Right hindlimb (tissue), 1 donor: ENCODE measurements around the gene PRKN.

Experiments used
- DNase-seq: peaks from one replicate; pipeline ENCODE4 v3.0.0-alpha.2; 2018

The PRKN gene

DNA sequence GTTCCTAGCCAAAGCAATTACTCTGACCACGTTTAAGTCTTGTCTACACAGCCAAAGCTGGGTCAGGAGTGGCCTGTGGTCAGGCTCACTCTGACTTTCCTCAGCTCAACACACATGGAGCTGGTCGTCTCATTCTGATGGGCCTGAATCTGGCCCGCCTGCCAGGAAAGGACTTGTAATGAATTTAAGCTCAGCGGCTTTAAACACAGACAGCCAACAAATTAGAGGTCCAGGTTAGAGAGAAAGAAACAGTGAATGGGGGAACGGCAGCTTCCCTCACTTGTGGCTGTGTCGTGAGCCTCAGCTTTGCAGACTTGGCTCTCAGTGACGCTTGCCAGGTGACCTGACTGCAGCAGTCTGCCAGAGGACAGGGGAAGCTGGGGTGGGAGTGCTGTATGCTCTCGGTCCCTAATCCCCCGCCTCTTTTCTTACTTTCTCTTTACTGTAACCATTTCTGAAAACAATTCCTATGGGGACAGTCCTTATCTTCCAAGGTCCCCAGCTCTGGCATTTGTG lies 1331.8 kb downstream of the PRKN start:
- no peak for DNase-seq

DNA sequence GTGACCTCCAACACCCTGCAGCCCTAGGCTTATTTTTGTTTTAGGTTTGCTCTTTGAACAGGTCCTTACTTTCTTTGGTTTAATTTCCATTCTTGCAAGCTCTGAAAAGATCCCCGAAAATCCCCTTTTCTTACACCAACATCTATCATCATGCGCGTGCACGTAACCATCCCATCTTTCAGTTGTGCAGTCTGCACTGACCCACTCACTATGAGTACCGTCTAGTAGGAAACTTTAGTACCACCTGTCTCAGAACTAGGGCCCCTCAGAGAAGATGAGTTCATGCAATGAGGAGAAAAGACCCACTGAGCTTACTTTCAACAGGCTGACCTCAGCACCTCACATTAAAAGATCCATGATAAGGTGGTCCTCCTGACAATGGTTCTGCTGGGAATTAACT lies 1333.1 kb downstream of the PRKN start:
- DNase-seq: no peak

DNA sequence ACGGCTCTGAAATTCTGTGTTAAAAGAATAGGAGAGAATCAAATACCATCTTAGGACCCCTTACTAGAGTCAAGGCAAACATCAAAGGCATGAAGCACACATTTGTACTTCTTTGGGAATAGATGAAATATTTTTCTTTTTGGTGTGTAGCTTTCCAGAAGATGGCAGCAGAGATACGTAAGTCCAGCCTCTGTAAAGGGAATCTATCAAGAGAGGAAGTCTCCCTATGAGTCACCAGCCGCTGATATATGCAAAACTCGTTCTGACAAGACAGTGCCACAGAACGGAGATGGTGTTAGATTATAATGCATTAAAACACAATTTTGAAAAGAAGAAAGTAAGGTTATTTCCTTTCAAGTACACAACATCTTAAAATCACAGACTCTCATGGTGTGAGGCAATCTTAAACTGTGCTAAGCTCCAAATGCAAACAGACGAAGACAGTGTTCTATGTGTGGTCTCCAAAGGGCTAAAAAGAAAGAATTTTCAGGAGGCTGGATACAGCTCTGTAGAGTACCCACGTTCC lies 1333.7 kb downstream of the PRKN start:
- DNase-seq: peak; percentile 52

DNA sequence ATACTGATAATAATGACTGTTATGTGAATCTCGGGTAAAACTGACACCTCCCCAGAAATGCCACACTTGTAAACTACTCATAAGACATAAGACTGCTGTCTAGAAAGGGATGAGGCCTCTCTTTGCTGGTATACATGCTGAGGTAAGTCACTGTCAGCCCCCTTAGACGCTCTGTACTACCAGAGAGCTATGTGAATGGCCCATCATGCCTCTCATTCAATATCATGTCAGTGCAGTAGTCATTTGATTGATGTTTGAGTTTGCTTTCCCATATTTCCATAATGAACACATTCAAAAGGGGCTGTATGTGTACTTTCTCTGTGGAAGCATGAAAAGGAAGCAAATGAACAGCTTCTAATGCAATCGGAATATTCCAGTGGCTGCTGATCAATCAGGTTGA lies 1334.3 kb downstream of the PRKN start:
- no peak for DNase-seq

DNA sequence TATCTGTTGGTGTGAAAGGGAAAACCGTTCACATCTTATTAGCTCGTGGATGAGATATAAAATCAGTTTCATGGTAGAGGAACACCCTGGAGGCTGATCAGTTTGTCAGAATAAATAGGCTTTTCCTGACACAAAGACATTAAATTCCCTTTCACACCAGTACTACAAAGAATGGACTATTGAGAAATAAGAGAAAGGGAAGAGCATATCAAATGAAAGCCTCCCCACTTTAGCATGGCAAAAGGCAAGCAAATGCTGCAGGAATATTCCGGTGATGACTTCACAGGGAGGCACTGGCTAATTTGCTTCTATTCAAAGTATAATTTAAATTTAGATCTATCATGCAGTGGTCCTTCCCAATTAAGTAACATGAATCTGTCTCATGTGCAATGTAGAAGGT lies 1337.8 kb downstream of the PRKN start:
- no peak for DNase-seq

DNA sequence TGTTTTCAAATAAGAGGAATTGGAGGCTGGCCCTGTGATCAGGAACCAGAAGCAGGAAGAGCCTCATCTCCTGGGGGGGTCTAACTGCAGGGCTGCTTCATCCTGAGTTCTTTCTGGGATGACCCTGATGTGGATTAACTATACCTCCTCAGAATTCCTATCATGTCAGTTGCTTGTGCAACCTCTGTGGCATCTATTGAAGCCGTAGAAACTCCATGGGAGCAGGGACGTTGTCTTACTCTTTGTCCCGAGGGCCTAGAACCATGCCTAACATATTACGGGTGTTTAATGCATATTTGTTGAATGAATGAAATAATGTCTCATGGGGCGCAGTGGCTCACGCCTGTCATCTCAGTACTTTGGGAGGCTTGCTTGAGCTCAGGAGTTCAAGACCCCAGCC lies 1343.6 kb downstream of the PRKN start:
- no peak for DNase-seq

DNA sequence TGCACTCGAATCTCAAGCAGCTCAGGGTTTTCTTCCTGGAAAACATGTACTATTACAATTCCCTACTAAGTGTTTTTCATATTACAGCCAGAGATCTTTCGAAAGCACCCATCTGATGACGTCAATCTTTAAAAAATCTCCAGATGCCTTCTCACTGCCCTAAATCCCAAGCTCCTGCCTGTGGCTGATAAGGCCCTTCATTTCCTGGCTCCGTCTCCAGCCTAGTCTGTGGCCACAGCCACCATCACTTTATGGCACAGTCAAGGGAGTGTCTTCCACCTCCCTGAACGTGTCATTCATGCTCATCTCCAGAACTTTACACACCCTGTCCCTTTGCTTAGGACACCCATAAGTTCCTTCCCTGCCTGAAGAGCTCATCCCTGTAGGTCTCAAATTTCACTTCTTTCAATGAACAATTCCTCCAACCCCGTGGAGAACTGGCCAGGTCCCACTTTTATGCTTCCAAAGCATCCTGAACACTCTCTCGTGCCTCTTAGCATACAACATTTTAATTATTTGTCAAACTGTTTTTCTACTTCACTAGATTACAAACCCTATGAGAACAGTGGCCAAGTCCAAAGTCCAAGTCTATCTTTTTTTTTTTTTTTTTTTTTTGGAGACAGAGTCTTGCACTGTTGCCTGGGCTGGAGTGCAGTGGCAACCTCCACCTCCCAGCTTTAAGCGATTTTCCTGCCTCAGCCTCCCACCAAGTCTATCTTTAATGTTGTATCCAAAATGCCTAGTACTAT lies 1347.6 kb downstream of the PRKN start:
- no peak for DNase-seq

DNA sequence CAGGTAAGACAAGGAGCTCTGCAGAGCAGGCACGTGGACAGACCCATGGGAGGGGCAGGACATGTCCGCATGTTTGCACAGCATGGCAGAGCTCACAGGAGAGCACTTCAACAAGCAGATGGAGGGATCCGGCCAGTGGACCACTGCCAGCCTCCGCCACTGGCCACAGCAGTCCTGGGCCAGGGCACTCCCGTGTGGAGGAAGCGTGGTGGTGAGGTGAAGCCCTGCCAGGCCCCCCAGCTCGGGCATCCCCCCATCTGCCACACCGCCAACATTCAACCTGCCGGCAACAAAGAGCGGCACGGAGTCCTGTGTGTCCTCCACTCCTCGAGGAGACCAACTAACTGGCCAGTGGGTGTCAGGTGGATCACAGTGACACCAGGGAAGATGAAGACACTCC lies 1349.5 kb downstream of the PRKN start:
- no peak for DNase-seq

DNA sequence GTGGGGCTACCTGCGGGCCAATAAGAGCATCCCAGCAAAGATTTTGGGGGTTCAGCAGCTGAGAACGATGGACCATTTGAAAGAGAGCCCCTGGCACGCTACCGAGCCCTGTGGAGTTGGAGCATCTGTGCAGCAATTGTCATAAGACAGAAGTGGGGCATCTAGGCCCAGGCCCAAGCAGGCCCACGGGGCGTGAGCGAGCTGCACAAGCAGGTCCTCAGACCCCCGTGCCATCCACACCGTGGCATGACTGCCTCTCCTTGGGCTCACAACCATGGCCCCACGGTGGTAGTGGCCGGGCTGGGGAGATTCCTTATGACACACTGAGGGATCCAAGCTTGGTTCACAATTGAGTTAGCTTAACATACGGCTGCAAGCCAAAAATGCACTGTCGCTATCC lies 1350.5 kb downstream of the PRKN start:
- DNase-seq: no peak

DNA sequence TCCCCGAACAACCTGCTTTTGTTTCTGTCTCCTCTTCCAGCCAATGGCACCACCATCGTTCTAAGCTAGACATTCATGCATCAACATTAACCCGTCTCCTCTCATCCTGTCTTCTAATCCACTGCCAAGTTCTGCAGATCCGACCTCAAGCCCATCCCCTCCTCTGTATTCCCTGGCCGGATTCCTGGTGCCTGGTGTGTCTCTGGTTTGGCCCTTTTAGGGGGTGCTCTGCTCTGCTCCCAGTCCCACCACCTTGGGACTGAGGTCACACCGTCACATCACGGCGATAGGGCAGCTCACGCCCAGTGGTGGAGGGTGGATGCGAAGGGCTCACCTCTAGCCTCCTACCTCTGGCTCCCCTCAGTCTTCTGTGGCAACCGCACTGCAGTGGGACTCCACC lies 1351.2 kb downstream of the PRKN start:
- DNase-seq: no peak

DNA sequence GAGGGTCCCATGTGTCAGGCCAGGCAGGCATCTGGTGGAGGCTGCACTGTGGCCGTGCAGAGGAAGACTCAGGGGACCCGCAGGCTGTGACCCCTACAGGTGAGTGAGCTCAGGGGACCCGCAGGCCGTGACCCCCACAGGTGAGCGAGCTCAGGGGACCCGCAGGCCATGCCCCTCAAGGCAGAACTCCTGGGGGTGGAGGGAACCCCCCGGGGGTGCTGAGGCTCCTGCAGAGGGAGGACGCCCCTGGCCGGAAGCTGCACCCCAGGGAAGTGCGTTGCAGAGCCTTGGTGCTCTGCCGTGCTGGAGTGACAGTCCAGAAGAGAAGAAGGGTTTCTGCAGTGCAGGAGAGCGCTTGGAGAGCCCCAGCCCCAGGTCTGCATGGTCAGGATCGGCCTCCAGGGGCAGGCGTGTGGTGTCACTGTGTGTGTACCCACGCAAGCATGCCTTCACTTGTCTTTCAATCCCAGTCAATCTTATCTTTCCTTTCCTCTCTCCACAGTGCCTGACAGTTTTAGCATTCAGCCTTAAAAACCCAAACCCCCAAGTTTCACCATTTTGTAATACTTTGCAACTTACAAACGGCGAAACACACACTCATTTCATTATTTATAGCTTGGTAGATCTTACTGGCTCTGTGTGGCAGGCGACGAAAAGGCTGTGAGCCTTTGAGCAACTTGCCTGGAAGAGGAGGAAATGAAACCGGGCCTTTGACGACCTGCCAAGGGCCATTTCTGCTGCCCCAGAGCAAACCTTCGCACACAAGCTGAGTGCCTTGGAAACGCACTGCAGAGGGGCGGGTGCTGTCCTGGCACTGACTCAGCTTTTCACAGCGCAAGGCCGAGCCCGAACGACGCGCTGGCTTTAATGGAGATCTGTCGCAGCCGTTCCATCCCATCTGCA lies 1352.3 kb downstream of the PRKN start:
- DNase-seq: peak; percentile 72

DNA sequence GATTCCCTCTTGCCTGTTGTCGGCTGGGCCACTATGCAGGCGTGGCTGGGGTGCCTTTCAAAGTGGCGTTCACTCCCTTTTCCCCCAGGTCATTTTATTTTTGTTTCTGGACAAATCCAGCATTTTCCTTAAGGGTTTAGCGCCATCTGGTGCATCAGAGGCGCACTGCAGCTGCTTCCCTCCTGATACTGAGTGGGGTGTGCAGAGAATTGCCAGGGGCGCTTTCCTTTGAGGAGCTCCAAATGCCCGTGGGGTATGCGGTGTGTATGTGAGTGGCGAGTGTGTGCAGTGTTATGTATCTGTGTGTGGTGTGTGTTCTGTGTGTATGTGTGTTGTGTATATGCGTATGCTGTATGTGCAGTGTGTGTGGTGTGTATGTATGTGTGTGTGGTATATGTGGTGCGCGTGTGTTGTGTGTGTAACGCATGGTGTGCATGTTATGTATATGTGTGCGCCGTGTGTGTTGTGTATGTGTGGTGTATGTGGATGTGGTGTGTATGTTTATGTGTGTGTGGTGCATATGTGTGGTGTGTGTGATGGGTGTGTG lies 1353.6 kb downstream of the PRKN start:
- DNase-seq: peak; percentile 74

DNA sequence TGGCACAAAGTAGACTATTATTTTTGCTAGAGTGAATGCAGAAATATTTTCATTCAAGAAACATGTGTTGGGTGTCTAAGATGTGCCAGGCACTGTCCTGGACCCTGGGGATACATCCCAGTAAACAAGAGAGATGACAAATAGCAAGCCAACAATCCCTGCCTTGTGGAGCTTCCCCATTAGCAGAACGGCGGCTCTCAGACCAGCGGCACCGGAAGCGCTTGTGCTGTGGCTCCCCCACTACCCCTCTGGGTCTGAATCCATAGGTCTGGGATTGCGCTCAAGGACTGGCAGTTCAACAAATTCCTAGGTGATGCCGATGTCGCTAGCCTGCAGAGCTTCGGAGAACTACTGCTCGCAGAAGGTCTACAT lies 1355.2 kb downstream of the PRKN start:
- DNase-seq: no peak

DNA sequence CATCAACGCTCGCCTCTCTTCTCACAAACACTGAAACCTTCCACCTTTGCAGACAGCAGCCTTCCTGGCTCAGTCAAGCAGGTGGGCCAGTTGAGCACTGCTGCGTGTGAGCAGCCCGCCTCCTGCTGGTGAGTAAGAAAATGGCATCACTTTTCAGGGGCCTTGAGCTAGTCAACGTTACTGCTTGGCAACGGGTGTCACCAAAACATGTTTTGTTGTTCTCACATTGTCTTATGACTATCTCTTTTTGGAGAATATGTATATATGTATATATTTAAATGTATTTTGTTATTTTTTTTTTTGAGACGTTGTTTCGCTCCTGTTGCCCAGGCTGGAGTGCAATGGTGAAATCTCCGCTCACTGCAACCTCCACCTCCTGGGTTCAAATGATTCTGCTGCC lies 1356.7 kb downstream of the PRKN start:
- DNase-seq: peak; percentile 68

DNA sequence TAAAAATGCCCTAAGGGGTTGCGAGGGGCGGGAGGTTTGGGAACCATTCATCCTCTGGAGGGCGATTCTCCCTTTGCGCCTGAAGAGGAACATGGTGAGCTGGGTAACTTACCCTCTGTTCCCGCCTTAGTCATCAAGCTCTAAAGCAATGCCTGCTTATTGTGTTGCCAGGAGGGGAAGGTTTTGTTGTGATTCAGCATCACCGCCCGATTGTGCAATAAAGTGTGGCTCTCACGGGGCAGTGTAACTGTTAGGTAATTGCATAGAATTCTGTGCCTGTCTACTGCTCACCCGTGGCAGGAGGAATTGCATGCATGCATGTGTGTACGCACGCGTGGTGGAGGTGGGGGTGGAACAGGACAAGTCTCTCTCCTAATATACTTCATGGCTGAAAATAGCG lies 1358.2 kb downstream of the PRKN start:
- DNase-seq: no peak

DNA sequence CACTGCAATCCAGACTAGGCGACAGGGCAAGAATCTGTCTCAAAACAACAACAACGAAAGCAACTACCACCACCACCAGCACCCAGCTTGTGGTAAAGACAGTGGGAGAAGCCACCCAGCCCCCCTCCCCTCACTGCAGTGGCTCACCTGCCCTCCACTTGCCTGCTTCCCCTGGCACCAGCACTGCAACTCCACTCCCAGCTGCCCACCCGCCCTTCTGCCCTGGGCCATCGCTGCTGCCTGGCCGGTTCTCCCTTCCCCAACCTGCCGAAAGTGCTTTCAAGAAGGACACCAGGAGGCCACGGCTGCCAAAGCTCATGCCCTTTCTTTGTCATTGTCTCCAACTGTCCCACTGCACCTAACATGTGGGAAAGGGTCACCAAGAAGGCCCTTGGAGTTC lies 1359.1 kb downstream of the PRKN start:
- no peak for DNase-seq

DNA sequence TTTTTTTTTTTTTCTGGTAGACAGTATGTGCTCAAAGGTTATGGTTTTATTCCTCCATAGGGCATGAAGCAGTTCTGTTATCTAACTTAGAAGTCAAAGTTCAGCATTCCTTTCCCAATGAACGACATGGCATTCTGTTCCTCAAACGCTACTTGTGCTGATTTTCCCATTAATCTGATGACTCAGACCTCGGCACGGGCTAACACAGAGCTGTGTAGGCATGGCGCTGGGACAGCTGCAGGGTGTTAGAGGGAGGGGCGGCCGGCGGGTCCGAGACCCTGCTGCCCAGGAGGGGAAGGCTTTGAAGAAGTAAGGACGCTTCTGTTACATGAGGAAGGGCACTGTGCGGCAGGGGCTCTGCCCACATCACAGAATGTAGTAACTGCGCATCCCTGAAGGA lies 1360.1 kb downstream of the PRKN start:
- no peak for DNase-seq

DNA sequence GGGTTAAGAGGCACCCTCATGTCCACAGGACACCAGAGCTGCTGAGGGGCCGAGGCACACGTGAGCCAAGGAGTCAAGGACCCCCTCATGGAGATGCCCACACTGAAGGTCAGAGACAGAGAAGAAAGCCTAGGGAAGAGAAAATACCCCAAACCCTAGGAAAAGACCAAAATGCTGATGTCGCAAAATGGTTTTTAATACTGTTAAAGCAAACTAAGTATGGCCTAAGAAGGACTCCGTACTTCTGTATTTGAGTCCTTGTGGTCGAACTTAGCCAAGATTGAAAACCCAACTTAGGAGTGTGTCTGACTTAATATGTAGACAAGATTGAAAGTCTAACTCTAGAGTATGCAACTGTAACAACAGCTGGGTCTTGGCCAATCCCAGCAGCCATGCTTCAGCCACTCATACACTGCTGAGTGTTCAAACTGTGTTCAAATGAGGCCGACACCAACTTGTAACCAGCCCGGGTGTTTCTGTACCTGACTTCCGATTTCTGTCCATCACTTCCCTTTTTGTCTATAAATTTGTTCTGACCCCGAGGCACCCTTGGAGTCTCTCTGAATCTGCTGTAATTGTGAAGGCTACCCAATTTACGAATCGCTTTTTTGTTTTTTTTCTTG lies 1361.2 kb downstream of the PRKN start:
- DNase-seq: no peak

DNA sequence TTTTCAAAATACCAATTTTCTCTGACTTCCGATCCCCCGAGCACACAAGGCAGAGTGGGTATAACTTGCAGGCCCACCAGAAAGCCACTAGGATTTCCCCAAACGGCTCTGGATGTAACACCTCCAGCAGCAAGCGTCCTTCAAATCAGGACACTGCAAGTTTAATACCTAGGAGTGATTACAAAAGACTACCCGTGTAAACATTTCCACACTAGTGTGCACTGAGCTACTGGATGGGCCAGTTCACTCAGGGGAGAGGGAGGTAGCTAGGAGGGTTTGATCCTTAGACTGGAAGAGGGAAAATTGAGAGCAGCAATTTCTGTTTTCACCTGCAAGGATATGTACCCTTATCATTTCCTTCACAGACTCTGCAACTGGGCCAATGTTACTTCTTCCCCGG lies 1361.9 kb downstream of the PRKN start:
- no peak for DNase-seq

DNA sequence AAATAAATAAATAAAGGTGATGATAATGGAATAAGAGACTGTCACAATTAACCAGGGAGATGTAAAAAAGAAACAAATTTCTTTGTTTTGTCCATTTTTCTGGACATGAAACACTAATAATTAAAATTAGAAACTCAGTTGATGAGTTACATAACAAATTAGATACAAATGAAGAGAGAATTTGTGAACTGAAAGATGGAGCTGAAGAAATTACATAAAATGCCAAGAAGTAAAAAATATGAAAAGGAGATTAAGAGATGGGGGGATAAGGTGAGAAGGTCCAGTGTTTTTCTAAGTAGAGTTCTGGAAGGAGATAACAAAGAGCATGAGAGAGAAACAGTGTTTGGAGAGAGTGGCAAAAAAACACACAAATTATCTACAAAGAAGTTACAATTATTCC lies 1364.3 kb downstream of the PRKN start:
- DNase-seq: no peak

DNA sequence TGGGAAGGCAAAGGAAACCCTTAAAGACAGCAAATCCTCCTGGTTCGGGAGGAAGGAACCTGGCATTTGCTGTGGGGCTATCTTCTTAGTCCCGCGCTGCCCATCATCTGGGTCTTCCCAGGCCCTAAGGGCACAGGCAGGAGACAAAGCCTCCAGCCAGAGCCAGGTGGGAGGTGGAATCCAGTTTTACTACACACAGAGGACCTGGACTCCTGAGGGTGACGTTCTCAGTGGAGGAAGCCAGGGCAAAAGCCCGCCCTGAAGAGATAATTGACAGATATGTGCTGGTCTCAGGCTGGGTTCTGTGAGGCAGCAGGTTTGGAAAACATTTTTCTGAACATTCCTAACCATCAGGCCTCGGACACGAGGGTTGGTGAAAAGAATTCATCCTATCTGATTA lies 1365.3 kb downstream of the PRKN start:
- DNase-seq: no peak

DNA sequence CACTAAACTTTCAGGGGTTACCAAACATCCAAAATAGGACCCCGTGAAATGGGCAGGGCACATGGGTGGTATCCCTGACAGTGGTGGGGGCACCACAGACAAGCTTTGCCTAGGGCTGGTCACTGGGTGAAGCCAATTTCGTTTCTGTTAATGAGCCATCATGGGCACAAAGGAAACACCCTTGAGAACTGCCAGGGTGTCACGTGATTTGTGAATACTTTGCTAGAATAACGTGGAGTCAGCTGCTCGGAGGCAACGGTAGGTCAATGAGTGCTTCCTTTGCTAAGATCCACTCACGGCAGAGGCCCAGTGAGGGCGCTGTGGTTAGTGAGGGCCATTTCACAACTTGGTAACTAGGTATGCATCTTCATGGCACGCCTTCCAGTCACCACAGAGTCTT lies 1366.0 kb downstream of the PRKN start:
- no peak for DNase-seq

DNA sequence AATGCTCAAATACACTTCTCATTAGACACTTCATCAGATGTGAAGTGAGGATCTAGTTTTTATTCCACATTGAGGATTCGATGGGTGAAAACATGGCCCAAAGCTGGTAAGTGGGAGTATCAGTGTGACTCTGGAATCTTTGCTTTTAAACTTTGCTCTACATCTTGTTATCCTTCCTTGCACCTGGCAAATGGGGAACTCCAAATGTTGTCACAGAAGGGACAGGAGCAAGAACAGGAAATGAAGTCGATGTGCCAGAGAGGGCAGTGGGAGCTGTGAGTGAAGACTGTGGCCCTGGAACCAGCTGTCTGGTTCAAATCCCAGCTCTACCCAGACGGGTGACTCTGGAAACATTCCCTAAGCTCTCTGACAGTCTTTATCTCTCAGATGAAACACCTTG lies 1367.0 kb downstream of the PRKN start:
- no peak for DNase-seq
